ENCODE measurements around the gene CCDC12. TPM values are rescaled to one million over a fixed set of nuclear protein-coding genes. Genes with fewer than 3 reads are reported as not detected.

Gene CCDC12
- total RNA-seq, 1 donor from 2014 or later = 36.3 TPM

DNA sequence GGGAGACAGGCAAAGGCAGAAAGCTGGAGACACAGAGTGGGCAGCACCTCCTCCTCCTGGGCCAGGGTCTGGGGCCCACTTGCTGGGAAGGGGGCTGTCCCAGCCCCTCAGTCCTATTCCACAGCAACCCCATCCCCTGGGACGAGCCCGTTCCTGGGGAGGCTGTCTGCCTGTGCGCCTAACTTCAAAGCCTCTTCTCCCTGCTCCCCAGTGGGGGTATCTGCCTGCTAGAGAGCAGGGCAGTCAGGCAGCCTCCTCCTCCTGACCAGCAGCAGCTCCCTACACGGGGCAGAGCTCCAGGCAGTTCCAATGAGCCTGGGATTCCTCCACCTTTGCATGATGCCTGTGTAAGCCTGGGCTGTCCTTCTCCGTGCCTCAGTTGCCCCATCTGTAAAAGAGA is 92.1 kb downstream of the CCDC12 start:
- no peak for DNase-seq (ENCODE audit: low spot score)
- H3K27ac Mint-ChIP-seq (ENCODE audit: unreplicated experiment) = no peak overlapping the region
- H3K36me3 Mint-ChIP-seq (ENCODE audit: low read depth, unreplicated experiment) = no peaks in the 10 kb centered on the region
- peaks cover 22% of the 10 kb centered on the region for H3K27me3 Mint-ChIP-seq (ENCODE audit: unreplicated experiment)
- H3K9me3 Mint-ChIP-seq (ENCODE audit: unreplicated experiment) = no peaks in the 10 kb centered on the region
- peaks cover 9% of the 10 kb centered on the region for H3K4me1 Mint-ChIP-seq (ENCODE audit: unreplicated experiment)
- peak overlapping the region; percentile 53 for H3K4me3 Mint-ChIP-seq (ENCODE audit: unreplicated experiment)
- TF ChIP-seq, protein P1, sequence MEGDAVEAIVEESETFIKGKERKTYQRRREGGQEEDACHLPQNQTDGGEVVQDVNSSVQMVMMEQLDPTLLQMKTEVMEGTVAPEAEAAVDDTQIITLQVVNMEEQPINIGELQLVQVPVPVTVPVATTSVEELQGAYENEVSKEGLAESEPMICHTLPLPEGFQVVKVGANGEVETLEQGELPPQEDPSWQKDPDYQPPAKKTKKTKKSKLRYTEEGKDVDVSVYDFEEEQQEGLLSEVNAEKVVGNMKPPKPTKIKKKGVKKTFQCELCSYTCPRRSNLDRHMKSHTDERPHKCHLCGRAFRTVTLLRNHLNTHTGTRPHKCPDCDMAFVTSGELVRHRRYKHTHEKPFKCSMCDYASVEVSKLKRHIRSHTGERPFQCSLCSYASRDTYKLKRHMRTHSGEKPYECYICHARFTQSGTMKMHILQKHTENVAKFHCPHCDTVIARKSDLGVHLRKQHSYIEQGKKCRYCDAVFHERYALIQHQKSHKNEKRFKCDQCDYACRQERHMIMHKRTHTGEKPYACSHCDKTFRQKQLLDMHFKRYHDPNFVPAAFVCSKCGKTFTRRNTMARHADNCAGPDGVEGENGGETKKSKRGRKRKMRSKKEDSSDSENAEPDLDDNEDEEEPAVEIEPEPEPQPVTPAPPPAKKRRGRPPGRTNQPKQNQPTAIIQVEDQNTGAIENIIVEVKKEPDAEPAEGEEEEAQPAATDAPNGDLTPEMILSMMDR (IDR thresholded peaks at IDR 0.05; ENCODE audit: unreplicated experiment) = no peak

DNA sequence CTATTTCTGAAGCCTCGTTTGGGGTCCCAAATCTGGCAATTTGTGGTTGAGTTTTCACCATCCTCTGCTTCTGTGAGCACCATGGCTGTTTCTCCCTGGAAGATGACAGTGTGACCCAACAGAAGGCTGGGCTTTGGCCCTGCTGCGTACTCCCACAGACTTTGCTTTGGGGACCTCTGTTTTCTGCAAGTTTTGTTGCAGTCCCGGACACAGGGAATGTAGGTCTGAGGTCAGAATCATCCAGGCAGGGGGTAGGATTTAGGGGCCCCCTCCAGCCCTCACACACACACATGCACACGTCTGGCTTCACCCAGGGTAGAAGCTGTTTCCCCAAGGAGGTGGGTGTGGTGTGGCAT is 92.7 kb downstream of the CCDC12 start:
- Mint-ChIP-seq H3K36me3 (ENCODE audit: low read depth, unreplicated experiment) (no peaks in the 10 kb centered on the region), H3K9me3 (ENCODE audit: unreplicated experiment) (no peaks in the 10 kb centered on the region), H3K4me1 (ENCODE audit: unreplicated experiment) (peaks cover 9% of the 10 kb centered on the region), H3K27ac (ENCODE audit: unreplicated experiment) (no peak overlapping the region), H3K4me3 (ENCODE audit: unreplicated experiment) (peak overlapping the region; percentile 65), H3K27me3 (ENCODE audit: unreplicated experiment) (peaks cover 22% of the 10 kb centered on the region)
- no peak for DNase-seq (ENCODE audit: low spot score)
- TF ChIP-seq, protein P1 (IDR thresholded peaks at IDR 0.05; ENCODE audit: unreplicated experiment) = no peak

DNA sequence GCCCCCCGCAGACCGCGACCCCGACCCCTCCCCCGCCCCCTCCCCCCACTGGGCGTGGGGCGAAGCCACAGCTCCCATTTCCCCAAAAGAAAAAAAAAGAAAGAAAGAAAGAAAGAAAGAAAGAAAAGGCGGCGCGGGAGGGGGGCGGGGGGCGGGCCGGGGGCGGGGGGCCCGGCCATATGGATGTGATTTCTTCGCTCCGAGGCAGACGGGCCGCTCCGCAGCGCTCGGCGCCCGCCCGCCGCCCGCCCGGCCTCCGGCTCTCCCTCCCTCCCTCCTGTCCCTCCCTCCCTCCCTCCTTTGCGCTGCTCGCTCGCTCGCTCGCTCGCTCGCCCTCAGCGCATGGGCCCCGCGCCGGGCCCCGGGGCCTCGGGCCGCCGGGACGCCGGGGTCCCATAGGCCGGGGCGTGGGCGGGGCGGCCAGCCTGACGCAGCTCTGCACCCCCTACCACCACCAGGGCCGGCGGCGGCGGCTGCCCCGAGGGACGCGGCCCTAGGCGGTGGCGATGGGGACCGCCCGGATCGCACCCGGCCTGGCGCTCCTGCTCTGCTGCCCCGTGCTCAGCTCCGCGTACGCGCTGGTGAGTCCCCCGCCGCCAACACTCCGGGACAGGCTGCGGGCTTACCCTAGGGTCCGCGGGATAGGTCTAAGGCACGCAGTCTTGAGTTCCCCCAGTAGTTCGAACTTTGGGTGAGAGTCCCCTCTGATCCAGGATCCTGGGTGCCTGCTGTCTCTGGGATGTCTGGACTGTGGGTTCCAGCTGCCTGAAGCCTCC is 93.3 kb downstream of the CCDC12 start:
- Mint-ChIP-seq H3K9me3 (ENCODE audit: unreplicated experiment) (no peaks in the 10 kb centered on the region), H3K27ac (ENCODE audit: unreplicated experiment) (no peak overlapping the region), H3K27me3 (ENCODE audit: unreplicated experiment) (peaks cover 19% of the 10 kb centered on the region), H3K36me3 (ENCODE audit: low read depth, unreplicated experiment) (no peaks in the 10 kb centered on the region), H3K4me1 (ENCODE audit: unreplicated experiment) (peaks cover 9% of the 10 kb centered on the region), H3K4me3 (ENCODE audit: unreplicated experiment) (peak overlapping the region; percentile 65)
- TF ChIP-seq, protein P1 (IDR thresholded peaks at IDR 0.05; ENCODE audit: unreplicated experiment) = no peak
- DNase-seq (ENCODE audit: low spot score) = peak; percentile 25

DNA sequence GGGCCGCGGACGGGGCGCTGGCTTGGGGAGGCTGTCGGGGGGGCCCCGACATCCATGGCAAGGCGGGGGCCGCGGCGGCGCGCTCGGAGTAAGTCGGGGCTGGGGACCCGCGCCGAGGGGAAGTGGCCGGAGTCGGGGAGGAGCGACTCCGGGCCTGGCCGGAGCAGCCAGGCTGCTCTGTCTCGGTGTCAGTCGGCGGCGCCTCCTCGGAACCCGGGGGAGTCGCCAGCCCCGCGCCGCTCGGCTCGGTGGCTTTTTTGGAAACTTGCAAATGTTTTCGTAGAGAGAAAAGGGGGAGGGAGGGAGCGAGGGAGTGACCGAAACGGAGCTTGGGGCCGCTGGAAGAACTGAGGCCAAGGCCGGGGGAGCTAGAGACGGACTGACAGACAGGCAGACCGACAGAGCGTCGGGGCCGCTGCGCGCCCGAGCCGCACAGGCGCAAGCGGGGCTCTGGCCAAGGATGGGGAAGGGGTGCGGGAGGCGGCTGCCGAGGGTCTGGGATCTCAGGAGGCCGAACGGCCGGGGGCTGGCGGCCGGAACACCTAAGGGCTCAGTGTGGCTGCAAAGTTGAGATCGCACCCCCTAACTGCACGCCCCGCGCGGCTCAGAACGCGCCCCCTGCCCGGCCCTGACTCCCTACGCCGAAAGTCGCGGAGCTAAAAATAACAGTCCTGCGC is 94.0 kb downstream of the CCDC12 start:
- Mint-ChIP-seq H3K4me3 (ENCODE audit: unreplicated experiment) (peak overlapping the region; percentile 65), H3K4me1 (ENCODE audit: unreplicated experiment) (peaks cover 9% of the 10 kb centered on the region), H3K9me3 (ENCODE audit: unreplicated experiment) (no peaks in the 10 kb centered on the region), H3K27me3 (ENCODE audit: unreplicated experiment) (peaks cover 18% of the 10 kb centered on the region), H3K27ac (ENCODE audit: unreplicated experiment) (no peak overlapping the region), H3K36me3 (ENCODE audit: low read depth, unreplicated experiment) (no peaks in the 10 kb centered on the region)
- TF ChIP-seq, protein P1 (IDR thresholded peaks at IDR 0.05; ENCODE audit: unreplicated experiment) = no peak
- peak; percentile 37 for DNase-seq (ENCODE audit: low spot score)
